Suprapubic skin (tissue), 3 donors: ENCODE measurements around the gene REM2.

Experiments used
- EP300 ChIP-seq: sonication (generic); formaldehyde crosslinking; IDR thresholded peaks from one replicate; pipeline ENCODE4 v1.6.1; 2017; ENCODE audit warnings: antibody characterized with exemption
- POLR2A ChIP-seq, 2 donors: fragments of 450-650 bp; IDR thresholded peaks; one replicate each; pipeline ENCODE4 v1.6.1; 2017; ENCODE audit warnings: antibody characterized with exemption in 2 of 2, mild to moderate bottlenecking in 2 of 2, moderate library complexity in 2 of 2
- TF ChIP-seq, protein P1 (sequence below), 2 donors: fragments of 200-600 bp in 1 of 2; fragments of 450-650 bp in 1 of 2; sonication (generic) in 1 of 2; IDR thresholded peaks; one replicate each; pipeline ENCODE4 v1.5.1; 2016 to 2019; ENCODE audit warnings: antibody characterized with exemption in 2 of 2, mild to moderate bottlenecking in 1 of 2, moderate library complexity in 1 of 2

DNA sequence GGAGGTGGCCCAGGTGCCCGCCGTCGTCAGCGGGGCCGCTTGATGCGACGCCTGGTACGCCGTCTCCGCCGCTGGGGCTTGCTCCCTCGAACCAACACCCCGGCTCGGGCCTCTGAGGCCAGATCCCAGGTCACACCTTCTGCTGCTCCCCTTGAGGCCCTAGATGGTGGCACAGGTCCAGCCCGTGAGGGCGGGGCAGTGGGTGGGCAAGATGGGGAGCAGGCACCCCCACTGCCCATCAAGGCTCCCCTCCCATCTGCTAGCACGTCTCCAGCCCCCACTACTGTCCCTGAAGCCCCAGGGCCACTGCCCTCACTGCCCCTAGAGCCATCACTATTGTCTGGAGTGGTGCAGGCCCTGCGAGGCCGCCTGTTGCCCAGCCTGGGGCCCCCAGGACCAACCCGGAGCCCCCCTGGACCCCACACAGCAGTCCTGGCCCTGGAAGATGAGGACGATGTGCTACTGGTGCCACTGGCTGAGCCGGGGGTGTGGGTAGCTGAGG, 6.0 kb upstream of the REM2 start:
- TF ChIP-seq, protein P1, sequence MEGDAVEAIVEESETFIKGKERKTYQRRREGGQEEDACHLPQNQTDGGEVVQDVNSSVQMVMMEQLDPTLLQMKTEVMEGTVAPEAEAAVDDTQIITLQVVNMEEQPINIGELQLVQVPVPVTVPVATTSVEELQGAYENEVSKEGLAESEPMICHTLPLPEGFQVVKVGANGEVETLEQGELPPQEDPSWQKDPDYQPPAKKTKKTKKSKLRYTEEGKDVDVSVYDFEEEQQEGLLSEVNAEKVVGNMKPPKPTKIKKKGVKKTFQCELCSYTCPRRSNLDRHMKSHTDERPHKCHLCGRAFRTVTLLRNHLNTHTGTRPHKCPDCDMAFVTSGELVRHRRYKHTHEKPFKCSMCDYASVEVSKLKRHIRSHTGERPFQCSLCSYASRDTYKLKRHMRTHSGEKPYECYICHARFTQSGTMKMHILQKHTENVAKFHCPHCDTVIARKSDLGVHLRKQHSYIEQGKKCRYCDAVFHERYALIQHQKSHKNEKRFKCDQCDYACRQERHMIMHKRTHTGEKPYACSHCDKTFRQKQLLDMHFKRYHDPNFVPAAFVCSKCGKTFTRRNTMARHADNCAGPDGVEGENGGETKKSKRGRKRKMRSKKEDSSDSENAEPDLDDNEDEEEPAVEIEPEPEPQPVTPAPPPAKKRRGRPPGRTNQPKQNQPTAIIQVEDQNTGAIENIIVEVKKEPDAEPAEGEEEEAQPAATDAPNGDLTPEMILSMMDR (IDR thresholded peaks at IDR 0.05) = no peak
- no peak for TF ChIP-seq POLR2A (IDR thresholded peaks at IDR 0.05)
- TF ChIP-seq EP300 = no peak
